ENCODE data around the gene ADH1A. TPM values are rescaled to one million over a fixed set of nuclear protein-coding genes. Genes with fewer than 3 reads are reported as not detected.

The ADH1A gene
- total RNA-seq, 4 donors from 2014 or later = 0.58 to 0.99 TPM; not detected in 2

DNA sequence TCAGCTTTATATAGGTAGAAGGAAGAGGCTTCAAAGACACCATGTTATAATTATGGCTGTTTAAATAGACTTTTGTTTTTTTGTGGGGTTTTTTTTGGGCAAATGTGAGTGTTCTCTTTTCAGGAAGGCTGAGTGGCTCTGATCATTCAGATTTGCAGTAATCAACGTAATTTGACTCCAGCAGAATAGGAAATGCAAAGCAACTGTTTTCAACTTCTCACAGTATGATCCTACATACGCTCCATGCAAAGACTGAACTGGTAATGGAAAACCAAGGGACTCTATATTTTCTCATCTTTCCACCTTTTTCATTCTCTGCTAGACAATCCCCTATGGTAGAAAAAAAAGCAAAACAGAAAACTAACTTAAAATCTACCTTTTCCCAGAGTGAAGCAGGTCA, 19.6 kb upstream of the ADH1A start:
- TF ChIP-seq EP300 (IDR thresholded peaks at IDR 0.05) (no peak), POLR2AphosphoS5 (IDR thresholded peaks at IDR 0.05) (no peak), POLR2A (IDR thresholded peaks at IDR 0.05; ENCODE audit: low read depth) (no peak)
- TF ChIP-seq, protein P1, sequence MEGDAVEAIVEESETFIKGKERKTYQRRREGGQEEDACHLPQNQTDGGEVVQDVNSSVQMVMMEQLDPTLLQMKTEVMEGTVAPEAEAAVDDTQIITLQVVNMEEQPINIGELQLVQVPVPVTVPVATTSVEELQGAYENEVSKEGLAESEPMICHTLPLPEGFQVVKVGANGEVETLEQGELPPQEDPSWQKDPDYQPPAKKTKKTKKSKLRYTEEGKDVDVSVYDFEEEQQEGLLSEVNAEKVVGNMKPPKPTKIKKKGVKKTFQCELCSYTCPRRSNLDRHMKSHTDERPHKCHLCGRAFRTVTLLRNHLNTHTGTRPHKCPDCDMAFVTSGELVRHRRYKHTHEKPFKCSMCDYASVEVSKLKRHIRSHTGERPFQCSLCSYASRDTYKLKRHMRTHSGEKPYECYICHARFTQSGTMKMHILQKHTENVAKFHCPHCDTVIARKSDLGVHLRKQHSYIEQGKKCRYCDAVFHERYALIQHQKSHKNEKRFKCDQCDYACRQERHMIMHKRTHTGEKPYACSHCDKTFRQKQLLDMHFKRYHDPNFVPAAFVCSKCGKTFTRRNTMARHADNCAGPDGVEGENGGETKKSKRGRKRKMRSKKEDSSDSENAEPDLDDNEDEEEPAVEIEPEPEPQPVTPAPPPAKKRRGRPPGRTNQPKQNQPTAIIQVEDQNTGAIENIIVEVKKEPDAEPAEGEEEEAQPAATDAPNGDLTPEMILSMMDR (IDR thresholded peaks at IDR 0.05) = no peak
- no peak for DNase-seq (ENCODE audit: extremely low spot score)
- WGBS = 71% methylated on average over 2 of the region's 2 CpGs
- intact Hi-C loops (cut with DNase I) = no loop called here
- Histone ChIP-seq H3K9me3 (no peaks in the 10 kb centered on the region), H3K4me3 (no peak overlapping the region), H3K27ac (replicated peaks in 1 of 4) (peak overlapping the region in 1 of 4 donors; percentile 3), H3K4me1 (no peaks in the 10 kb centered on the region), H3K27me3 (no peaks in the 10 kb centered on the region), H3K36me3 (no peaks in the 10 kb centered on the region)

DNA sequence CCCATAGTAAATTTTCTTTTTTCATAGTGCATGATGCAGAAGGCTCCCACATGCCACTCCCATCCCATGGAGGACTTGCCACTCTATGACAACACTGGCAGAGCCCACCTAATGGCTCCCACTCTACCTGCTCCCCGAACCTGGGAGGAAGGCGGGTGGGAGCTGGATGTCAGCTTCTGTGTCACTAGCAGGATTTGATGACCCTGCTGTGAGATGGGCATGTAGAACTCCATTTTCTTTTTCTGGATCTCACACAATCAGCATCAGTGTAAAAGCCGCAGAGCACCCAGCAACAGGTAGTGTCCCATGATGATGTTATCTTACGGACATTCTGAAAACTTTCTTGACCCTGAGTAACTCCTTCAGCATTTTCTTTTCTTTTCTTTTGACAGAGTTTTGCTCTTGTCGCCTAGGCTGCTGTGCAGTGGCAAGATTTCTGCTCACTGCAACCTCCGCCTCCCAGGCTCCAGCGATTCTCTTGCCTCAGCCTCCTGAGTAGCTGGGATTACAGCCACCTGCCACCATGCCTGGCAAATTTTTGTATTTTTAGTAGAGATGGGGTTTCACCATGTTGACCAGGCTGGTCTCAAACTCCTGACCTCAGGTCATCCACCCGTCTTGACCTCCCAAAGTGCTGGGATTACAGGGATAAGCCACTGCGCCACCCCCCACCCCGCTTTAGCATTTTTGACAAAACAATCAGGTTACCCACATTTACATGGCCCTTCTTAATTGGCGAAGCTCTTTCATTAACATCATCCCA, 15.0 kb upstream of the ADH1A start:
- no peak for DNase-seq (ENCODE audit: extremely low spot score)

DNA sequence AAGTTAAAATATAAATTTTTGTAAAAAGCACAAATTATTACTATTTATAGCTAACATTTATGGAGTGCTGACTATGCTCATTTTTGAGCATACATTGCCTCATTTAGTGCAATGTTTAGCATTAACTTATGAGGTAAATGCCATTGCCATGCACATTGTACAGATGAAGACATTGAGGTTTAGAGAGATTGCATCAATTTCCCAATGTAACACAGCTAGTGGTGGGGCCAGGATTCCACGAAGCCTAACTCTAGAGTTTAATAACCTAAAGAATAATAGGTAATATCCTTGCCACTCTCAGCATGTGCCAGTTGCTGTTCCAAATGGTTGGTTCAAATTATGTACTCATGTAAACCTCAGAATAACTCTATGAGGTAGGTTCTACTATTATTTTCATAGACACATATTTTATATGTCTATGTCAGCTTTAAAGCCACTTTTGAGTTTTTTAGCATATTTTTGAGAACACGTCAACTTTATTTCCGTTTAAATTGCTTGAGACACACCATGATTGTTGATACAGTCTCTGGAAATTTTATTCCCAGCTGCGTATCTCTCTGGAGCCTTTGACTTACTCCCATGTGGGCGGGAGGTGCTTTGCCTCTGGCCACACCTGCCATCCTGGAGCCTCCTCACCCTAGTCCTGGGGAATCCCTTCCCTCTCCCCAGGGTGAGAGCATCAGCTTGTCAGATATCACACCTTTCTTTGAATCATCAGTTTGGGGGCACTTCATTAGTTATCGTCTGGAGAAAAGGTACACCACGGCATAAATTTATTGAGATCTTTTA, 10.8 kb upstream of the ADH1A start:
- Histone ChIP-seq H3K4me3 (no peak overlapping the region), H3K4me1 (peaks cover 11 to 27% (median 22%) of the 10 kb centered on the region in 4 donors), H3K36me3 (no peaks in the 10 kb centered on the region), H3K27ac (replicated peaks in 1 of 4) (peak overlapping the region; percentile 72 to 78 (median 74)), H3K27me3 (no peaks in the 10 kb centered on the region), H3K9me3 (no peaks in the 10 kb centered on the region)
- no peak for TF ChIP-seq EP300 (IDR thresholded peaks at IDR 0.05)
- TF ChIP-seq, protein P1 (IDR thresholded peaks at IDR 0.05) = no peak
- TF ChIP-seq POLR2A (IDR thresholded peaks at IDR 0.05; ENCODE audit: low read depth) = no peak
- TF ChIP-seq POLR2AphosphoS5 (IDR thresholded peaks at IDR 0.05) = no peak
- WGBS = 79% methylated on average over 7 of the region's 7 CpGs
- DNase-seq (ENCODE audit: extremely low spot score) = no peak
- intact Hi-C loops (cut with DNase I) = no loop called here

More for the DNA sequence above, 15.0 kb upstream of the ADH1A start:
- H3K27me3 ChIP-seq = no peaks in the 10 kb centered on the region
- no peak overlapping the region for H3K4me3 ChIP-seq
- H3K4me1 ChIP-seq = peaks cover 5 to 15% (median 10%) of the 10 kb centered on the region in 4 donors
- WGBS = 86% methylated on average over 11 of the region's 11 CpGs
- no peaks in the 10 kb centered on the region for H3K9me3 ChIP-seq
- H3K27ac ChIP-seq (replicated peaks in 1 of 4) = no peak overlapping the region
- TF ChIP-seq POLR2A (IDR thresholded peaks at IDR 0.05; ENCODE audit: low read depth) (no peak), EP300 (IDR thresholded peaks at IDR 0.05) (no peak), POLR2AphosphoS5 (IDR thresholded peaks at IDR 0.05) (peak in 1 of 2 donors; percentile 22)
- TF ChIP-seq, protein P1 (IDR thresholded peaks at IDR 0.05) = no peak
- no peaks in the 10 kb centered on the region for H3K36me3 ChIP-seq
- intact Hi-C loops (cut with DNase I) = no loop called here

DNA sequence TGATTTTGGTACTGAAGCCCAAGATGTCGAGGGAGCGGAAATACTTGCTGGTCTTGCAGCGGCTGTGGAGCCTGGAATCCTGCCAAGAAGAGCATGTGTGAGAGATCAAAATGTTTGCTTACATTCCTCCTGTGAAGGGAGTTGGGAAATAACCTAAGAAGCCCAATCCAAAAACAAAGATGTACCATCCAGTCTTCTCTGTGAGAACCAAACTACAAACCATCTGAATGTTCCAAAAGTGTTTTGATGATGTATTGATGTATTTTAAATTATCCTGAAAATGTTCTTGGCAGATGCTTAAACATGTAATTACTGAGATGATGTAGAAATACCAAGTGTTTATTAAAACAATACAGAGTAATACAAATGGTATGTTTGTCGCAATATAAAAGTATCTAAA, 10.1 kb upstream of the ADH1A start:
- no peaks in the 10 kb centered on the region for H3K36me3 ChIP-seq
- intact Hi-C loops (cut with DNase I) = no loop called here
- no peak overlapping the region for H3K4me3 ChIP-seq
- H3K9me3 ChIP-seq = no peaks in the 10 kb centered on the region
- peak; percentile 98 for DNase-seq (ENCODE audit: extremely low spot score)
- WGBS = 10% methylated on average over 4 of the region's 4 CpGs
- H3K4me1 ChIP-seq = peaks cover 11 to 27% (median 22%) of the 10 kb centered on the region in 4 donors
- H3K27ac ChIP-seq (replicated peaks in 1 of 4) = peak overlapping the region; percentile 72 to 78 (median 75)
- H3K27me3 ChIP-seq = no peaks in the 10 kb centered on the region
- TF ChIP-seq EP300 (IDR thresholded peaks at IDR 0.05) (peak; percentile 56), POLR2AphosphoS5 (IDR thresholded peaks at IDR 0.05) (peak; percentile 87 to 93), POLR2A (IDR thresholded peaks at IDR 0.05; ENCODE audit: low read depth) (no peak)
- TF ChIP-seq, protein P1 (IDR thresholded peaks at IDR 0.05) = no peak
